RWPE1 (cell line): ENCODE data around the gene BUB1B.

Experiments used
- CTCF ChIA-PET: fragments of 350-600 bp; sonication (Branson Sonifier 250); formaldehyde crosslinking; extraction: SDS; loops from one replicate; lab custom pipeline; 2021; lab: Yijun Ruan, JAX
- POLR2A ChIA-PET: fragments of 400-600 bp; formaldehyde crosslinking; extraction: SDS; loops from one replicate; lab custom pipeline; 2020; ENCODE audit warnings: antibody characterized with exemption; ENCODE audit not compliant: low non-redundant PET; lab: Yijun Ruan, JAX
- DNase-seq: peaks from one replicate; pipeline ENCODE4 v3.0.0; 2012; ENCODE audit warnings: low spot score
- H3K27ac ChIP-seq: fragments of 450-650 bp; 2 replicates; pipeline ENCODE4 v1.5.1; 2017
- TF ChIP-seq, protein P1 (sequence below): fragments of 450-650 bp; conservative IDR thresholded peaks from 2 replicates; pipeline ENCODE4 v1.5.1; 2017; ENCODE audit warnings: low read depth, mild to moderate bottlenecking

Gene BUB1B

GRCh38 chr15:40242601-40243000 is 81.7 kb downstream of the BUB1B start:
- CTCF ChIA-PET: interaction anchor here (0.8 to 5.8 kb wide), 4 partner anchors 25 to 125 kb away, joined by 3 to 50 read pairs (median 4); no protein-coding TSS in a partner anchor
- POLR2A ChIA-PET: no interaction called here
- H3K27ac ChIP-seq: peak overlapping the region; percentile 100
- TF ChIP-seq, protein P1, sequence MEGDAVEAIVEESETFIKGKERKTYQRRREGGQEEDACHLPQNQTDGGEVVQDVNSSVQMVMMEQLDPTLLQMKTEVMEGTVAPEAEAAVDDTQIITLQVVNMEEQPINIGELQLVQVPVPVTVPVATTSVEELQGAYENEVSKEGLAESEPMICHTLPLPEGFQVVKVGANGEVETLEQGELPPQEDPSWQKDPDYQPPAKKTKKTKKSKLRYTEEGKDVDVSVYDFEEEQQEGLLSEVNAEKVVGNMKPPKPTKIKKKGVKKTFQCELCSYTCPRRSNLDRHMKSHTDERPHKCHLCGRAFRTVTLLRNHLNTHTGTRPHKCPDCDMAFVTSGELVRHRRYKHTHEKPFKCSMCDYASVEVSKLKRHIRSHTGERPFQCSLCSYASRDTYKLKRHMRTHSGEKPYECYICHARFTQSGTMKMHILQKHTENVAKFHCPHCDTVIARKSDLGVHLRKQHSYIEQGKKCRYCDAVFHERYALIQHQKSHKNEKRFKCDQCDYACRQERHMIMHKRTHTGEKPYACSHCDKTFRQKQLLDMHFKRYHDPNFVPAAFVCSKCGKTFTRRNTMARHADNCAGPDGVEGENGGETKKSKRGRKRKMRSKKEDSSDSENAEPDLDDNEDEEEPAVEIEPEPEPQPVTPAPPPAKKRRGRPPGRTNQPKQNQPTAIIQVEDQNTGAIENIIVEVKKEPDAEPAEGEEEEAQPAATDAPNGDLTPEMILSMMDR: no peak
- no peak for DNase-seq

DNA sequence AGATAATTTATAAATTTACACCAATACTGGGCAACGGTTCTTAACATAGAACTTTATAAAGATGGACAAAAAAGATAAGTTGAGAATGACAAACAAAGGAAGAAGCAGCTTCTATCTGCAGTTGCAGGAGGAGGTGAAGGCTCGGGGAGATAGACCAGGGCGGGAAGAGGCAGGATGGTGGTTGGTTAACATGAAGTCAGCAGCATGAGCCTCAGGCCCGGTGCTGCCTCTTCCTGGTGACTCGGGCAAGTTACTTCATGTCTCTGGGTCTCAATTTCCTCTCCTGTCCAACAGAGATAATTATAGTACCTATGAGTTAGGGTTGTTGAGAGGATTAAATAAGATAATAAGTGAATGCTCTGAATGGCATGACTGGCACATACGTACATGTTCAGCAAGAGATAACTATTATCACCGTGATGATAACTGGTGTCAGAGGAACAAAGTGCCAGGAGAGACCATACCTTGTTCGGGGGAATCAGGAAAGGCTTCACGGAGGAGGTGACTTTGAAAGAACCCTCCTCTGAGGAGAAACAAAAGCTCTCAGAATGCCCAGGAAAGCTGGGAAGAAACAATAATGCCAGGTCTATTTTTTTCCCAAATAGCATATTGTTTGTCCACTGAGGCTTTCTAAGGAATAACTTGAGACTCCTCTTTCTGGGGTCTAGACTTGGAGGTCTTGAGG is 82.4 kb downstream of the BUB1B start:
- TF ChIP-seq, protein P1: no peak
- CTCF ChIA-PET: interaction anchor here (1.2 to 1.3 kb wide), 2 partner anchors 31 to 124 kb away, joined by 3 read pairs; no protein-coding TSS in a partner anchor

DNA sequence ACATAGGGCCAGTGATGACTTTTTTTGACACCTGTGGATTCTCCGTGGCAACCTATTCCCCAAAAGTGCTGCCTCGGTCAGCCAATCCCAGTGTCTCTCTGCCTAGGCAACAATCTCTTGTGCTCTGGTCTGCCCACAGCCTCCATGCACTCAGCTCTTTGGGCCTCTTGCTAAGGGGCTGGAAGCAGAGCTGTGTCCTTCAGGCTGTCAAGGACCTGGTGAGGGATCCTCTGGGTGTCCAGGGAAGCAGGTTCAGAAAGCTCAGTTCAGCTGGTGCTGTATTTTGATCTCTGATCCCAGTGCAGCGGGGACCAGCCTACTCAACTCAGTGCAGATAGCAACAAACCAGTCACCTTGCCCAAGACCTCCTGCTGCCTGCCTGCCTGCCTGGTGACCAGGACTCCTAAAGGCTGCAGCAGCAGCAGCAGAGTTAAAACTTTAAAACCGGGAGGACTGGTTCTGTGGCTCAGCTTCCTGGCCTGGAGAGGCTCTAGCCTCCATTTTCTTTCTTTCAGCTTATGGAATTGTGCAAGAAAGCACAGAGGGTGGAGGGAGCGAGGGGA is 84.2 kb downstream of the BUB1B start:
- POLR2A ChIA-PET: no interaction called here
- peak overlapping the region; percentile 84 for H3K27ac ChIP-seq
- no peak for DNase-seq
- CTCF ChIA-PET: interaction anchor here (1.5 kb wide), 1 partner anchor 30 kb away, joined by 8 read pairs; no protein-coding TSS in a partner anchor
- TF ChIP-seq, protein P1: no peak

More for the DNA sequence above, 82.4 kb downstream of the BUB1B start:
- POLR2A ChIA-PET: no interaction called here
- no peak for DNase-seq
- peak overlapping the region; percentile 100 for H3K27ac ChIP-seq

DNA sequence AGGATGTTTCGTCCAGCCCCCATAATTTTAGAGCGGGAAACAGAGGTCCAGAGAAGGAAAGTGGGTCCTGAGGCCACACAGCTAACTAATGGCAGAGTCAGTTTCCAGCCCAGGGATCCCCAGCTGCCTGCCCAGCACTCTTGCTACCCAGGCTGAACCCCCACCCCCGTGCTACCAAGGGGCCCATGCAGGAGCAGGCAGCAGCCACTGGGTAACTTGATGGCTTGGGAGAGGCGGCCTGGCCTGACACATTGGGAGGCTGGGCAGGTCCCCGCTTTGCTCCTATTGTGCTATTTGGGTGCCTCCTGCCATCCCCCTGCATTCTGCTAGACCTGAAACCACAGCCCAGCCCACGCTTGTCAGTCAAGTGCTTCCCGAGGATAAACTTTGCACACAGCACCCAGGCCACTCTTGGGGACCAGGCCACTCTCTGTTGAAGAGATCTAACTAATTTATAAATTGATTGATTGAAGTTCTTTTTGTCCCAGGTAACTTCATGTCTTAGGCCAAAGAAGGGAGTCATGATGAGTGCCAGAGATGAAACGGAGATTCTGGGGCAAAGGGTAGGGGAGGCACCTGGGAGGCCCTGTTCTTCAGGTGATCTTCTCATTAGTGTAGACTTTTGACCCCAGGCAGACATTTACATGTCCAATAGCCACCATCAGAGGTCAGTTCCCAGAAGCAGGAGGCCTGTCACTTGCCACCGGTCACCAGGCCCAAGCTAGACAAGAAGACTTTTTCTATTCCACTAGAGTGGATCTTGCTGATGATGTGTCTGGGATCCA is 85.0 kb downstream of the BUB1B start:
- TF ChIP-seq, protein P1: no peak
- H3K27ac ChIP-seq: peak overlapping the region; percentile 84
- DNase-seq: no peak
- ChIA-PET CTCF (interaction anchor here (1.5 kb wide), 1 partner anchor 29 kb away, joined by 8 read pairs; no protein-coding TSS in a partner anchor), POLR2A (no interaction called here)

- peak overlapping the region; percentile 84 for H3K27ac ChIP-seq
- POLR2A ChIA-PET: no interaction called here
- CTCF ChIA-PET: interaction anchor here (1.1 to 1.8 kb wide), 2 partner anchors 28 to 29 kb away, joined by 6 read pairs; no protein-coding TSS in a partner anchor
- TF ChIP-seq, protein P1: no peak
- no peak for DNase-seq
These were observed 85.8 kb downstream of the BUB1B start for GRCh38 chr15:40246496-40247280.
